KOPT-K1 (cell line): ENCODE results near the gene WSB1.

Experiments
- H3K27ac ChIP-seq: fragments of 200-600 bp; sonication (generic); 2 replicates; pipeline ENCODE4 v1.5.1; 2016; ENCODE audit warnings: antibody characterized with exemption, mild to moderate bottlenecking, low read depth, low read length; ENCODE audit not compliant: poor library complexity, severe bottlenecking
- H3K36me3 ChIP-seq: fragments of 200-600 bp; sonication (generic); 2 replicates; pipeline ENCODE4 v1.5.1; 2017; ENCODE audit warnings: antibody characterized with exemption, mild to moderate bottlenecking, low read length, moderate library complexity; ENCODE audit not compliant: insufficient read depth
- H3K9me3 ChIP-seq: fragments of 200-600 bp; sonication (generic); 2 replicates; pipeline ENCODE4 v1.5.1; 2017; ENCODE audit warnings: antibody characterized with exemption, low read length, mild to moderate bottlenecking; ENCODE audit not compliant: insufficient read depth, poor library complexity, severe bottlenecking

WSB1 gene

DNA sequence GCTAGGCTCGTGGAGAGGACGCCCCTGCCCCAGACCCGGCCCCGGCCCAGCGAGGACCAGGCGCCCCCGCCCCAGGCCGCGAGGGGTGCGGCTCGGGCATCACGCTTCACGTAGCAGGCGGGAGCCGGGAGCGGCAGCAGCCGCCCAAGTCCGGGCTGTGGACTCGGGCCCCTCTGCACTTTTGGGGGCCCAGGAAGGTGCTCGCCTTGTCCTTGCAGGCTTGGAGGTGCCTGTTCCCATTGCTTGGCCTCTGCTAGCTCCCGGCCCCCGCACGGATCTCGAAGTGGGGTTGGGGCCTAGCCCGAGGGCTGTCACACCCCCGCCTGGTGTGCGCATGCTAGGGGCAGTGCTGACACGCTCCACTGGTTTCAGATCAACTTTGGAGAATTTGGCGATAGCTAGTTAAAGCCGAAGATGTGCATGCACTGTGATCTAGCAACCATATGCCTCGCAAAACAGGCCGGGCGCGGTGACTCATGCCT, 55.7 kb downstream of the WSB1 start:
- no peaks in the 10 kb centered on the region for H3K9me3 ChIP-seq
- no peaks in the 10 kb centered on the region for H3K36me3 ChIP-seq
- H3K27ac ChIP-seq, result no peak overlapping the region

DNA sequence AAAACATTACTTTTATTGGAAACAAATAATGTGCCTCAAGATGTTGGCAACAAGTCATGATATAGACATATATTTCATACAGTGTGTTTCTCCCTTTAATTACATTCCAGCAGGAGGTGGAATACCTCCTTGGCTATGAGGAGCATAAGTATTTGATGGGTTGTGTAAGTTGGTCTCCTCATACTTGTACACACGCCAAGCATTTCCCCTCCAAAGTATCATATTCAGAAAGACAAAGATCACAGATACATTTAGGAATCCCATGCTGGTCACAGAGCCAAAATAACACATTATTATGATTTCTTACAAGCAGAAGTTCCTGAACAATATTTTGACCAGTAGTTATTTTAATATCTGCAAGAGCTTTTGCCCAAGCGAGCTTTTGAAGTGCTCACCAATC, 57.8 kb downstream of the WSB1 start:
- H3K9me3 ChIP-seq, result no peaks in the 10 kb centered on the region
- H3K27ac ChIP-seq, result no peak overlapping the region
- H3K36me3 ChIP-seq, result no peaks in the 10 kb centered on the region

DNA sequence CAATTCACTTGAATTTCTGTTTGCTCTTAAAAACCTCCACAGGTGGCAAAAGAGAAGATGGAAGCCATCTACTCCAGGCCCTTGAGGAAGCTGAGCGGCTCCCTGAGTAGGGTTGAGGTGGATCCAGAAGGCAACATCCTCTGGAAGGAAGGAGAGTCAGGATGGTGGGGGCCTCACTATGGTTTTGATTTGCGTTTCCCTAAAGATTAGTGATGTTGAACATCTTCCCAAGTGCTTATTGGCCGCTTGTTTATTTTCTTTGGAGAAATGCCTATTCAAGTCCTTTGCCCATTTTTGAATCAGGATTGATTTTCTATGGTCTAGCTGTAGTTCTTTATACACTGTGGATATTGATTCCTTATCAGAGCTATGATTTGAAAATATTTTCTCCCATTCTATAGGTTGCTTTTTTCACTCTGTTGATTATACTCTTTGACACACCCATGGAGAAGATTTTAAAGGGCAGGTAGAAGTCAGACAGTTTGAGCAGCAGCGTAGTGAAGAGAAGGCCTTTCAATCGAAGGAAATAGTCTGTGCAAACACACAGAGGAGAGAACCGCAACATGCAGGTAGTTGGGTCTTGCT, 58.6 kb downstream of the WSB1 start:
- H3K27ac ChIP-seq, result no peak overlapping the region
- H3K9me3 ChIP-seq, result no peaks in the 10 kb centered on the region
- no peaks in the 10 kb centered on the region for H3K36me3 ChIP-seq

DNA sequence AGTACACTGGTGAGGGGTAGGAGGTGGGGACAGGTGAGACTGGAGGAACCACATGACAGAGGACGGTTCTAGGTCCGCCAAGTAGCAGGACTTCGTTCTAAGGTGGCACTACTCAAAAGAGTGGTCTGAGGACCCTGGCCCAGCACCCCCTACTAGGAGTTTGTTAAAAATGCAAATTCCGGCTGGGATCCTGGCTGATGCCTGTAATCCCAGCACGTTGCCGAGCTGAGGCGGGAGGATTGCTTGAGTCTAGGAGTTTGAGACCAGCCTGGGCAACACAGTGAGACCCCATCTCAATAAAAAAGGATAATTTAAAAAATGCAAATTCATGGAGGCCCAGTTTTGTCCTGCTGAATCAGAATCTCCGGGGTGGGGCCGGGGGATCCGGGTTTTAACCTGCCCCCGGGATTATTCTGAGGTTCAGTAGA, 59.1 kb downstream of the WSB1 start:
- peak overlapping the region; percentile 76 for H3K27ac ChIP-seq
- H3K36me3 ChIP-seq, result no peaks in the 10 kb centered on the region
- H3K9me3 ChIP-seq, result no peaks in the 10 kb centered on the region

DNA sequence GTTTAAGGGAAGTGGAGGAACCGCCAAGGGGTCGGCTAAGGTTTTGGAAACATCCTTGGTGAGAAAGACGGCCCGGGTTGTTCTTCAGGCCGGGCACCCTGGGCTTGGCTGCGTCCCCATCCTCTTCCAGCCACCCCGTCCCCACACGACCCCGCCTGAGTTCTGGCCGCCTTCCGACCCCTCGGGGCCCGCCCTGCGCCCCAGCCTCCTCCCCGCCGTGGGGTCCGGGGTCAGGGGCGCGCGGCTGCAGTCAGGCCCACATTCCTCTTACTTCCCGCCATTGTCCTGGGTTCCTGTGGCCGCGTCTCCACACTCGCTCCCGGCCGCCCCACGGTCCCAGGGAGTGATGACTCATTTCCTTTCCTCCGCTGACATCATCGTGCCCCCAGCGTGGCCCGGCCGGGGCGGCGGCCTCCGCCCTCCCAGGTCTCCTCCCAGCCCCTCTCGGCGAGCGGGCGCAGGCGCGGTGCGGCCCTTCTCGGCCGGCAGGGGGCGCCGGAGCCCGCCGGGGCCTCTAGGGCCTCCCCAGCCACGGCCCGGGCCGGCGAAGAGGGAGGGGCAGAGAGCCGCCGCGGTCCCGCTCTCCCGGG, 59.6 kb downstream of the WSB1 start:
- H3K9me3 ChIP-seq, result no peaks in the 10 kb centered on the region
- no peaks in the 10 kb centered on the region for H3K36me3 ChIP-seq
- peak overlapping the region; percentile 76 for H3K27ac ChIP-seq

DNA sequence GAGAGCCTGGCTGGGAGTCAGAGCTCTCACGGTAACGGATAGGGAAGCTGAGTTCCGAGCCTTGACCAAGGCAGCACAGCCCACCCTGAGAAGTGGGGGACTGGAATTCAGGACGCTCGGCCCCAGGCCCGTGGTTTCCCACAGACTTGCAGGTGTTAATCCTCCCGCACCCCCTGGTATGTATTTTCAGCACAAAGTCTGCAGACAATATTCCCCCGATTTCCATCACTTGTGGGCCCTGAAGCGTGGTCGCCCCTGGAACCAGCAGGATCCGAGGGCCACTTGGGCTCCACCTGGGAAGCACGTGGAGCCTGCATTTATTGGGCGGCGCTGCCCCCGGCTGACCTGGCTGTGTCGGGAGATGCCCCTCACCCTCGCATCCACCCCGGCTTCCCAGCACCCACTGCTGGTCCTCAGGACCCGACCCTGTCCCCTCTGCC, 60.2 kb downstream of the WSB1 start:
- Histone ChIP-seq H3K9me3 (no peaks in the 10 kb centered on the region), H3K27ac (peak overlapping the region; percentile 76), H3K36me3 (no peaks in the 10 kb centered on the region)

DNA sequence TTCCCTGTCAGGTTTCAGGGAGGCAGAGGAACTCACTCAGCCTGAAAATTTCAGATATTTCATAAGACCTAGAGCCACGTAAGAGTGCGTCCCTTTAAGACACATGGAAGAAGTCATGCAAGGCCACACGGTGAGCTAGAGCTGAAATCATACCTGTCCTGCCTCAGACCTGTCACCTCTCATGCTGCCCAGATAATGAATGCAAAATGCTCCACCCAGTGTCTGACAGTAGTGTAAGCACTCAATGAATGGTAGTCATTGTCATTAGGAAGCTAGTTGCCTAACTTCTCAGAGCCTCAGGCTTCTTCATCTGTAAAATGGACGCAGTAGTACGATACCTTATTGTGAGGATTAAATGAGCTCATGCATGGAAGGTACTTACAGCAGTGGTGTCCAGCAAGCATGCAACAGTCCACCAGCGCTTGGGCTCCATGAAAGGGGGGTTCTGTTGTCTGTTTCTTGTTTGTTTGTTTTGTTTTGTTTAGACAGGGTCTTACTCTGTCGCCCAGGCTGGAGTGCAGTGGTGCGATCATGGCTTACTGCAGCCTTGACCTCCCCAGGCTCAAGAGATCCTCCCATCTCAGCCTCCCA, 60.7 kb downstream of the WSB1 start:
- no peak overlapping the region for H3K27ac ChIP-seq

DNA sequence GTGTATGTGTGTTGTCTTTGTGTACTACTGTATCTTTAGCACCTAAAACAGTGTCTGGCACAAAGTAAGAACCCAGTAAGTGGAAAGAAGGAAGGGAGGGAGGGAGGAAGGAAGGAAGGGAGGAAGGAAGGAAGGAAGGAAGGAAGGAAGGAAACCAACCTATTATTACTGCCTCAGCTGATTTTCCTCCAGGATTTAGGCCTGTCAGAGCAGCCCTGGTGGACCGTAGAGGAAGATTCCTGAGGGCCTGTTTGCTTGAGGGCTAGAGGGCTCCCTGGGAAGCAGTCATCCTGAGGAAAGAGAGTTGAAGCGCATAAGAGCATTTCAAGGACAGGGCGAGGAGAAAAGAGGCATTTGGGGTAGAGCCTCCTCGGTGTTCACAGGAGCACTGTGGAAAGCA, 61.5 kb downstream of the WSB1 start:
- no peak overlapping the region for H3K27ac ChIP-seq
- no peaks in the 10 kb centered on the region for H3K9me3 ChIP-seq
- H3K36me3 ChIP-seq, result no peaks in the 10 kb centered on the region

More for the DNA sequence above, 60.7 kb downstream of the WSB1 start:
- Histone ChIP-seq H3K36me3 (no peaks in the 10 kb centered on the region), H3K9me3 (no peaks in the 10 kb centered on the region)

DNA sequence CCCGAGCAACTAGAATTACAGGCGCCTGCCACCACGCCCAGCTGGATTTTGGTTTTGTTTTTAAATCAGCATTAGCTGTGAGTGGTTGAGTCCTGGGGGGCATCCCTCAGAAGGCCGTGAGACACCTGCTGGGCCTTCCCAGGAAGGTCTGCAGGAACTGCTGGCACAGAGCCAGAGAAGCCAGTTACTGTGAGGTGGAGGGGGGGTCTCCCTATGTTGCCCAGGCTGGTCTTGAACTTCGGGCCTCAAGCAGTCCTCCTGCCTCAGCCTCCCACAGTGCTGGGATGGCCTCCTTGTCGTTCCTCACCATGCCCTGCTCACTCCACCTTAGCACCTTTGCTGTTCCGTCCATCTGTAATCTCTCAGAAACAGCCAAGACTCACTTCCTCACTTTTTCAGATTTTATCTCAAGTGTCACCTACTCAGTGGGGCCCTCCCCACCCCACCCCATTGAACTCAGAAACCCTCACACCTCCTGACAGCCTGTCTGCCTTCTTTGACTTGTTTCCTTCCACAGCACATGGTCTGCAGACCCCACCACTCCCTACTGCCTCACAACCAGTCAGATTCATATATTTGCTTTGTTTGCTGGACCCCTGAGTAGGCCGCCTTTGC, 62.3 kb downstream of the WSB1 start:
- no peak overlapping the region for H3K27ac ChIP-seq
- no peaks in the 10 kb centered on the region for H3K36me3 ChIP-seq
- no peaks in the 10 kb centered on the region for H3K9me3 ChIP-seq

DNA sequence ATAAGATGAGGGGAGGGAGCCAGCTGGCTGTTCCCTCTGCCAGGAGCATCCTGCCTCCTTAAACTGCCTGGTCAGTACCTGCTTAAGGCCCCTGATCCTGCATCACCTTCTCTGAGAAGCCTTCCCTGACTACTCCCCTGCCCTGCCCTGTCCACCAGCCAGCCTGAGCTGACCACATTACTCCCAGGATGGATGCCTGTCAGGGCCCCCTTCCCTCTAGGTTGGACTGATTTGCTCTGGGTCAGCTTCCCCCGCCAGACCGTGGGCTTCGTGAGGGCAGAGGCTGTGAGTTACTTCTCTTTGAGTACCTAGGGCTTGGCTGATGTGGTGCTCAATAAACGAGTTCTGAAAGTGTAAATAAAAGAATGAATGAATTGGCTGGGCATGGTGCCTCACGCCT, 63.3 kb downstream of the WSB1 start:
- H3K36me3 ChIP-seq, result no peaks in the 10 kb centered on the region
- H3K27ac ChIP-seq, result no peak overlapping the region
- no peaks in the 10 kb centered on the region for H3K9me3 ChIP-seq

DNA sequence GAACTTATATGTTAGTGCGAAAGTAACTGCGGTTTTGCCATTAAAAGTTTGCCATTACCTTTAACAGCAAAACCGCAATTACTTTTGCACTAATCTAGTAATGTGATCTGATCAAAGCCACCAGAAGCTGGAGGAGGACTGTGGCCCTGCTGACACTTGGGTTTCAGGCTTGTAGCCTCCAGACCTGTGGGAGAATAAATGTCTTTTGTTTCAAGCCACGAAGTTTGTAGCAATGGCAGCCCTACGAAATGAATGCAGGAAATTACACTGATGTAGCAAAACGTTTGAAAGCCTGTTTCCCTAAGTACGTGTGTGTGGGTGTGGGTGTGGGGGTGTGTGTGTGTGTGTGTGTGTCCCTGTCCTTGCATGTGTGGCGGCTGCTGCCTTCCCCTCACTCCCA, 66.6 kb downstream of the WSB1 start:
- Histone ChIP-seq H3K27ac (no peak overlapping the region), H3K9me3 (no peaks in the 10 kb centered on the region), H3K36me3 (no peaks in the 10 kb centered on the region)

DNA sequence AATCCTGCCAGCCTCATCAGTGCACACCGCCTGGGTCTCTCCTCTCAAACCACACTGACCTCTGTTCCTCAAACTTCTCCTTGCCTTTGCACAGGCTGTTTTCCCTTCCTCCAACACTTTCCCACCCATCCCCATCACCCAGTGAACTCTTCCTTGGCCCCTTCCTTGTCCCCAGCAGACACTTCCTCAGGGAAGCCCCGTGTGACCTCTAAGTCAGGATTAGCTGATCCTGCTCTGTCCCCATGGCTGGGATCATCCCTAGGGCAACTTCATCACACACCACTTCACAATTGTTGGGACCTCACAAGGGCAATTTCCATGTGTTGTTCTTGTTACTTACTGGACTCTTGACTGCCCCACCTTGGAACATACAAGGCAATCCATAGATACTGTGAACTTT, 67.8 kb downstream of the WSB1 start:
- no peaks in the 10 kb centered on the region for H3K36me3 ChIP-seq
- no peaks in the 10 kb centered on the region for H3K9me3 ChIP-seq
- H3K27ac ChIP-seq, result no peak overlapping the region

DNA sequence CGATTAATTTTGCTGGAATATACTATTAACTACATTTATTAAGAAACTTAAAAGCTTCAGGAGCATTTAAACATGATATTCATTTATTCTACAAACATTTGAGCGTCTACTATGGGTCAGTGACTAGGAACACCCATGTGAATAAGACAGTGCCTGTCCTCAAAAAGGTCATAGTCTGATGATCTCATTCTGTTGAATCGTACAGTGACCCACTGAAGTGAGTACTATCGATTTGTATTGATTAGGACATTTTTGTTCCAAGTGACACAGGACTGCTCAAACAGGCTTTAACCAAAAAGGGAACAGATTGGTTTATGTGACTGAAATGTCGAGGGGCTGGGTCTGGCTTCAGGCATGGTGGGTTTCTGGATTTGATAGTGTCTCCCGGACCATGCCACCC, 68.6 kb downstream of the WSB1 start:
- H3K27ac ChIP-seq, result no peak overlapping the region
- H3K9me3 ChIP-seq, result no peaks in the 10 kb centered on the region
- no peaks in the 10 kb centered on the region for H3K36me3 ChIP-seq

DNA sequence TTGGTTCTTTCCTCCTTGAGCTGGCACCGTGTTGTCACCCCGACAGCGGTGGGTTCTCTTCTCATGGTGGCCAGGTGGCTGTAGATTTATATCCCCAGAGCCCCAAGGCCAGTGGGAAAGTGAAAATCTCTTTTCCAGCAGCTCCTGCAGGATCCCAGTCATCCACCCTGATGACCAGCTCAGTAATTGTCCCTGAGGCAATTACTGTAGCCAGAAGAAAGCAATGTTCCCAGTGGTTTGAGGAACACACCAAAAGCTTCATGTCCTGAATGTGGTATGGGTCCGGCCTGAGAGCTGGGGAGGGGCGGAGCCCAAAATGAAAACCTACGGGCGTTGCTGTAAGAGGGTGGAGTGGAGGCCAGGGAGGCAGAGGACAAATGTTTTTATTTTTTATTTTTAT, 69.0 kb downstream of the WSB1 start:
- no peaks in the 10 kb centered on the region for H3K9me3 ChIP-seq
- no peak overlapping the region for H3K27ac ChIP-seq
- H3K36me3 ChIP-seq, result no peaks in the 10 kb centered on the region

DNA sequence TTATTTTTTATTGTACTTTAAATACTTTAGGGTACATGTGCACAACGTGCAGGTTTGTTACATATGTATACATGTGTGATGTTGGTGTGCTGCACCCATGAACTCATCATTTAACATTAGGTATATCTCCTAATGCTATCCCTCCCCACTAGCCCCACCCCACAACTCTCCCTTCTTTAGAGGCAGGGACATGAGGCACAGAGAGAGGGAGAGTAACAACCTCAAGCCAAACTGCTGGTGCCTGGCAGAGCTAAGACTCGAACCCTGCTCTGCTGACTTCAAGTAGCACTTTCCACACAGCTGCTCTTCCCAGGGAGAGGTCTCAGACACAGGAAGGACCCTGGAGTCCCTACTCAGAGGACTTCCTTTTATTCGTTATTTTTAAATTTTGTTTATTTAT, 69.4 kb downstream of the WSB1 start:
- H3K36me3 ChIP-seq, result no peaks in the 10 kb centered on the region
- no peak overlapping the region for H3K27ac ChIP-seq
- no peaks in the 10 kb centered on the region for H3K9me3 ChIP-seq
